HL-60 (cell line): ENCODE data around the gene DLL4.

ENCODE experiments used
- DNase-seq, 2 experiments: peaks; one replicate each; pipeline ENCODE4 v3.0.0-alpha.2; 2010 to 2020; ENCODE audit warnings: low read depth in 1 of 2, low spot score in 1 of 2
- H3K27ac ChIP-seq: fragments of 250-450 bp; sonication (Bioruptor Pico); replicated peaks from 2 replicates; pipeline ENCODE4 v1.5.1; 2020; ENCODE audit warnings: mild to moderate bottlenecking, moderate library complexity
- H3K27me3 ChIP-seq: fragments of 250-450 bp; sonication (Bioruptor Pico); 2 replicates; pipeline ENCODE4 v1.5.1; 2021; ENCODE audit warnings: mild to moderate bottlenecking, moderate library complexity; ENCODE audit not compliant: insufficient read depth, poor library complexity, severe bottlenecking
- H3K4me3 ChIP-seq: replicated peaks from 2 replicates; pipeline ENCODE4 v1.5.1; 2011; ENCODE audit warnings: mild to moderate bottlenecking, control low read depth, low read length; ENCODE audit not compliant: insufficient read depth
- CTCF ChIP-seq: IDR thresholded peaks from one replicate; pipeline ENCODE4 v1.5.1; 2011; ENCODE audit warnings: low read length, control low read depth, inconsistent platforms; ENCODE audit not compliant: insufficient read depth
- GABPA ChIP-seq: IDR thresholded peaks from 2 replicates; pipeline ENCODE4 v1.6.1; 2012; ENCODE audit warnings: low read depth
- POLR2AphosphoS5 ChIP-seq: IDR thresholded peaks from 2 replicates; pipeline ENCODE4 v1.6.1; 2012; ENCODE audit warnings: low read depth
- REST ChIP-seq: IDR thresholded peaks from 2 replicates; pipeline ENCODE4 v1.6.1; 2012; ENCODE audit warnings: low read depth; ENCODE audit not compliant: insufficient replicate concordance
- SPI1 ChIP-seq: IDR thresholded peaks from 2 replicates; pipeline ENCODE4 v1.6.1; 2012; ENCODE audit warnings: low read depth, mild to moderate bottlenecking, borderline replicate concordance

DLL4 gene

GRCh38 chr15:40985541-40986330 is 56.6 kb downstream of the DLL4 start:
- no peak for DNase-seq
- TF ChIP-seq CTCF (no peak), SPI1 (no peak), GABPA (no peak)

GRCh38 chr15:40986820-40987219 is 57.7 kb downstream of the DLL4 start:
- Histone ChIP-seq H3K27me3 (no peaks in the 10 kb centered on the region), H3K27ac (no peak overlapping the region), H3K4me3 (no peak overlapping the region)
- DNase-seq = no peak
- TF ChIP-seq POLR2AphosphoS5 = no peak
- TF ChIP-seq REST = no peak
- no peak for TF ChIP-seq CTCF

More at GRCh38 chr15:40985541-40986330, 56.6 kb downstream of the DLL4 start:
- no peaks in the 10 kb centered on the region for H3K27me3 ChIP-seq
- H3K4me3 ChIP-seq = no peak overlapping the region
- no peak overlapping the region for H3K27ac ChIP-seq

GRCh38 chr15:40988156-40988555 is 59.0 kb downstream of the DLL4 start:
- Histone ChIP-seq H3K4me3 (no peak overlapping the region), H3K27ac (no peak overlapping the region), H3K27me3 (no peaks in the 10 kb centered on the region)
- TF ChIP-seq SPI1 (no peak), CTCF (no peak), REST (no peak), GABPA (no peak), POLR2AphosphoS5 (no peak)
- DNase-seq = no peak
